GM19099 (cell line): Measurements from ENCODE around the gene AFG3L2.

ENCODE experiments used
- POLR2A ChIP-seq: IDR thresholded peaks from 3 replicates; pipeline ENCODE4 v1.6.1; 2011; ENCODE audit warnings: low read depth; ENCODE audit not compliant: insufficient read length; ENCODE audit errors: extremely low read depth

Gene AFG3L2

GRCh38 chr18:12338382-12338781 is 38.6 kb downstream of the AFG3L2 start:
- TF ChIP-seq POLR2A, result no peak

GRCh38 chr18:12336887-12337286 is 40.1 kb downstream of the AFG3L2 start:
- no peak for TF ChIP-seq POLR2A

- TF ChIP-seq POLR2A, result no peak
Measured at GRCh38 chr18:12336171-12336613, 40.8 kb downstream of the AFG3L2 start.

GRCh38 chr18:12335503-12335902 is 41.5 kb downstream of the AFG3L2 start:
- no peak for TF ChIP-seq POLR2A

- no peak for TF ChIP-seq POLR2A
Measured at GRCh38 chr18:12334863-12335262, 42.2 kb downstream of the AFG3L2 start.

- no peak for TF ChIP-seq POLR2A
Measured at GRCh38 chr18:12334366-12334808, 42.6 kb downstream of the AFG3L2 start.

- TF ChIP-seq POLR2A, result no peak
Measured at GRCh38 chr18:12333506-12334290, 43.3 kb downstream of the AFG3L2 start.

GRCh38 chr18:12330766-12331165 is 46.3 kb downstream of the AFG3L2 start:
- TF ChIP-seq POLR2A, result no peak

GRCh38 chr18:12329125-12329698 is 47.8 kb downstream of the AFG3L2 start:
- TF ChIP-seq POLR2A, result no peak

GRCh38 chr18:12328179-12328823 is 48.7 kb downstream of the AFG3L2 start:
- no peak for TF ChIP-seq POLR2A

GRCh38 chr18:12327510-12328178 is 49.4 kb downstream of the AFG3L2 start:
- no peak for TF ChIP-seq POLR2A

GRCh38 chr18:12326711-12327460 is 50.1 kb downstream of the AFG3L2 start:
- TF ChIP-seq POLR2A, result no peak

GRCh38 chr18:12325726-12326245 is 51.2 kb downstream of the AFG3L2 start:
- no peak for TF ChIP-seq POLR2A

GRCh38 chr18:12324991-12325725 is 51.9 kb downstream of the AFG3L2 start:
- TF ChIP-seq POLR2A, result no peak
